ENCODE results near the gene CASP7. TPM values are rescaled to one million over a fixed set of nuclear protein-coding genes. Genes with fewer than 3 reads are reported as not detected.

Gene CASP7
- total RNA-seq: 10 to 100 TPM; 11.0 to 24.0 TPM

DNA sequence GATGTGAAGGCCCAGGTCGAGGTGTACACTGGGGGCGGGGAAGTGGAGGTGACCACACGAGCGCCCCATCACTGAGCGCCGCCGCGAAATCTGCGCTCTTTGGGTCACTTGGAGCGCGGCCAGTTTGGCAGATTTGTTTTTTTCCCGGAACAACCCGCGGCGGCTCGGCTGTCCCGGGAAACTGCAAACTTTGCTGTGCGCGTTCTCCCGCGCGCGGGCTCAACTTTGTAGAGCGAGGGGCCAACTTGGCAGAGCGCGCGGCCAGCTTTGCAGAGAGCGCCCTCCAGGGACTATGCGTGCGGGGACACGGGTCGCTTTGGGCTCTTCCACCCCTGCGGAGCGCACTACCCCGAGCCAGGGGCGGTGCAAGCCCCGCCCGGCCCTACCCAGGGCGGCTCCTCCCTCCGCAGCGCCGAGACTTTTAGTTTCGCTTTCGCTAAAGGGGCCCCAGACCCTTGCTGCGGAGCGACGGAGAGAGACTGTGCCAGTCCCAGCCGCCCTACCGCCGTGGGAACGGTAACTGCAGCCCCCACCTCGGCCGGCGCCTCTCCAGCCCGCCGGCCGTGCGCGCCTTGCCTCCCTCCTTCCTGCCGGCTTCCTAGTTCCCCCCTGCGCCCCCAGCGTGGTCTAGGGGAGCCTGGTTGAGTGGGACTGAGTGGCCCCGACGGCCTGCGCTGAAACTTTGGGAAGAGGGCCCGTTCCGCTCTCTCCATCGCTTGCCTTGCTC is at the start of gene CASP7:
Gene CASP7 (plus strand): TSS at position 450 of the 727 bp plus-strand sequence. CDS start 17,582 bp downstream, outside the sequence.
- Histone ChIP-seq H3K27me3 (replicated peaks; ENCODE audit: insufficient read depth) (no peaks in the 10 kb centered on the region), H3K9me3 (peaks cover 2% of the 10 kb centered on the region), H3K27ac (peak within 1 kb of the TSS; percentile 85 to 95), H3K4me3 (peak within 1 kb of the TSS; percentile 80), H3K4me1 (ENCODE audit: control insufficient read depth in 1 of 2, low read depth in 2 of 2) (peaks cover 6 to 16% of the 10 kb centered on the region in 2 donors), H3K36me3 (no peaks in the 10 kb centered on the region)
- ATAC-seq (ENCODE audit: insufficient number of reproducible peaks, low FRiP score, low read depth) (peak; percentile 54), DNase-seq (ENCODE audit: low spot score) (peak; percentile 11)
- TF ChIP-seq, protein P1, sequence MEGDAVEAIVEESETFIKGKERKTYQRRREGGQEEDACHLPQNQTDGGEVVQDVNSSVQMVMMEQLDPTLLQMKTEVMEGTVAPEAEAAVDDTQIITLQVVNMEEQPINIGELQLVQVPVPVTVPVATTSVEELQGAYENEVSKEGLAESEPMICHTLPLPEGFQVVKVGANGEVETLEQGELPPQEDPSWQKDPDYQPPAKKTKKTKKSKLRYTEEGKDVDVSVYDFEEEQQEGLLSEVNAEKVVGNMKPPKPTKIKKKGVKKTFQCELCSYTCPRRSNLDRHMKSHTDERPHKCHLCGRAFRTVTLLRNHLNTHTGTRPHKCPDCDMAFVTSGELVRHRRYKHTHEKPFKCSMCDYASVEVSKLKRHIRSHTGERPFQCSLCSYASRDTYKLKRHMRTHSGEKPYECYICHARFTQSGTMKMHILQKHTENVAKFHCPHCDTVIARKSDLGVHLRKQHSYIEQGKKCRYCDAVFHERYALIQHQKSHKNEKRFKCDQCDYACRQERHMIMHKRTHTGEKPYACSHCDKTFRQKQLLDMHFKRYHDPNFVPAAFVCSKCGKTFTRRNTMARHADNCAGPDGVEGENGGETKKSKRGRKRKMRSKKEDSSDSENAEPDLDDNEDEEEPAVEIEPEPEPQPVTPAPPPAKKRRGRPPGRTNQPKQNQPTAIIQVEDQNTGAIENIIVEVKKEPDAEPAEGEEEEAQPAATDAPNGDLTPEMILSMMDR (IDR thresholded peaks at IDR 0.05): no peak

DNA sequence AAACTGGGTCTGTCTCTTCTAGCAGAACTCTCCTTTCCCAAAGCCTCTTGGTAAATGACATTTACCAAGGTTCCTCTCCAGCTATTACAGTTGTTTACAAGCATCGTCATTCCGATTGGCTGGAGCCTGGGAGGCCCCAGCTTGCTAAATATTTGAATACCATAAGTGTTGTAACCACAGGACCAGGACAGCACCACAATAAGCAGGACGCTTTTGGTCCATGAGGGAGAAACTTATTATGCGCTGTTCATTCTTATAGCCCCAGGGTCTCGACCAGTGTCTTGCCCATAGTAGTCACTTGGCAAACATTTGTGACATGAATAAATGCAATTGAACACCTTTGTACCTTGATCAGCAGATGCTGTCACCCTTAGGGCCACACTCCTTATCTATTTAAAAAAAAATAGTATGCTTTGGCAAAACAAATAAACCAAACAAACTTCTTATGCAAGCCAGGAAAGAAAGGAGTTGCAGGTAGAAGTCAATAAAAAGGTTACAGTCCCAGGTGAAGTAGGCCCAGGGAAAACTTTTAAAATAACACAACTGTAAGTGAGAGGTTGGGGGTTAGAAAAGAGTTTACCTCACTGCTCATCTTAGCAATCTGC is 48.7 kb upstream of the CASP7 start:
- H3K36me3 ChIP-seq: no peaks in the 10 kb centered on the region
- DNase-seq (ENCODE audit: low spot score) (no peak), ATAC-seq (ENCODE audit: insufficient number of reproducible peaks, low FRiP score, low read depth) (no peak)
- no peak overlapping the region for H3K4me3 ChIP-seq
- H3K27ac ChIP-seq: no peak overlapping the region
- TF ChIP-seq, protein P1 (IDR thresholded peaks at IDR 0.05): no peak
- no peaks in the 10 kb centered on the region for H3K9me3 ChIP-seq
- no peaks in the 10 kb centered on the region for H3K27me3 ChIP-seq (replicated peaks; ENCODE audit: insufficient read depth)
- H3K4me1 ChIP-seq (ENCODE audit: control insufficient read depth in 1 of 2, low read depth in 2 of 2): no peaks in the 10 kb centered on the region

DNA sequence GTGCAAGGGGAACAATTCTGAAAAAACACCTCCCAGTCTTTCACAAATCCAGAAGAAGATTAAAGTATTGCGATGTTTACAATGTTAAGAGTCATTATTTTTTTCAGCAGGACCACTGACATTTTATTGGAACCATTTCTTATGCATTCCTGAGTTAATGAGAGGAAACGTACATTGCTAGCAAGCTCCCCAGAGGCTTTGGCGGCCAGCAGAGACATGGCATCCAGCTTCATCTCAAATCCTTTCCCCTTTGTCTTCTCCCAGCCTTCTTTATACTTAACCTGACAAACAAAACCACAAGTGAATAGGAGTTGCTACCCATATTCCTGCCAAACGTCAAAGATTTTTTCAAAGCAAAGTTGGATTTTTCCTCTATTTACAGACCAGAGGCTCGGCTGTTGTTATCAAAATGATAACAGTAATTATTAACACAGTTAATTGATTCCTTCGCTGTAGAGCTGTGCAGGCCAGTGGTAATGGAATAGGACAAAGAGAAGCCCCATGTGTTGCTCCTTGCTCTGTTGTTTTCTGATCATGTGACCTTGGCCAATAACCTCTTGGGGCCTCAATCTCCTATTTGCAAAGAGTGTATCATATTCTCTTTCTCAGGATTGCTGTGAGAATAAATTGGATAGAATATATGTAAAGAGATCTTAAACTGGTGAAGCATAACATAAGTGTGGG is 47.9 kb upstream of the CASP7 start:
- TF ChIP-seq, protein P1 (IDR thresholded peaks at IDR 0.05): no peak
- Histone ChIP-seq H3K36me3 (no peaks in the 10 kb centered on the region), H3K9me3 (no peaks in the 10 kb centered on the region)

DNA sequence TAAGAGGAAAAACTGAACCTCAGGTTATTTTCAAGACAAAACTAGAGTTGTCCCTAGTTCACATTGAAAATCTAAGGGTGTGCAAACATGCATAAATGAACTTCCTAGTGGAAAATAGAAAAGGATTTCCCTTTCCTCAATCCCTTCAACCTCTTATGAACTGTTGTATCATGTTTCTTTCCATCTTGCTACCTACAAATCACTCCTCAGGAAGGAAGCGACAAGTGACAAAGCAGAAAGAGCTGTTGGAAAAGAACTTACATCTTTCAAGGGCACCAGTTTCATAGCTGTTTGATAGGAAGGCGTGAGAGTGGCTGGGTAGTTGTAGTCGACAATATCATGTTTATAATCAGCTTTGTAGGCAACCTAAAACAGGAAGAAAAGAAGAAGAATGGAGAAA is 39.7 kb upstream of the CASP7 start:
- Histone ChIP-seq H3K9me3 (no peaks in the 10 kb centered on the region), H3K36me3 (no peaks in the 10 kb centered on the region), H3K4me1 (ENCODE audit: control insufficient read depth in 1 of 2, low read depth in 2 of 2) (peaks cover 6 to 10% of the 10 kb centered on the region in 2 donors), H3K4me3 (no peak overlapping the region), H3K27ac (no peak overlapping the region), H3K27me3 (replicated peaks; ENCODE audit: insufficient read depth) (no peaks in the 10 kb centered on the region)
- ATAC-seq (ENCODE audit: insufficient number of reproducible peaks, low FRiP score, low read depth): no peak
- DNase-seq (ENCODE audit: low spot score): no peak
- TF ChIP-seq, protein P1 (IDR thresholded peaks at IDR 0.05): no peak

More for the DNA sequence above, 47.9 kb upstream of the CASP7 start:
- H3K27ac ChIP-seq: no peak overlapping the region
- H3K4me1 ChIP-seq (ENCODE audit: control insufficient read depth in 1 of 2, low read depth in 2 of 2): no peaks in the 10 kb centered on the region
- H3K4me3 ChIP-seq: no peak overlapping the region
- H3K27me3 ChIP-seq (replicated peaks; ENCODE audit: insufficient read depth): no peaks in the 10 kb centered on the region
- DNase-seq (ENCODE audit: low spot score) (no peak), ATAC-seq (ENCODE audit: insufficient number of reproducible peaks, low FRiP score, low read depth) (no peak)

DNA sequence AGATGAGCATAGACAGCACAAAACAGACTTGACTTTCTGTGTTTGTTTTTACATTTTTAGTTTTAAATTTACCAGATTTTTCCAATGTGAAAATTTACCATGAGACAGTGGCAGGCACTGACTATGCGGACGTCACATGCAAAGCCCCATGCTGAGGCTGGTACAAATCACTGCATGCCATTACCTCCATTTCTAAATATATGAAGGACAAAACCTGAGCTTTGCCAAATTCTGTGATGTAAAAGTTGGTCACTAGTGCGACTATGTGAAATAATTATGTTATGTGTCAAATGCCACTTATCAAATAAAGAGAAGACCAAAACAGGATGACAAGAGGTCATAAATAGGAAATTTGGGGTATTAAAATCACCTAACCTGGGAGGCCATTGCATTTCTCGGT is 38.0 kb upstream of the CASP7 start:
- Histone ChIP-seq H3K27ac (no peak overlapping the region), H3K4me1 (ENCODE audit: control insufficient read depth in 1 of 2, low read depth in 2 of 2) (peaks cover 11 to 27% of the 10 kb centered on the region in 2 donors), H3K36me3 (no peaks in the 10 kb centered on the region), H3K27me3 (replicated peaks; ENCODE audit: insufficient read depth) (no peaks in the 10 kb centered on the region), H3K9me3 (no peaks in the 10 kb centered on the region), H3K4me3 (no peak overlapping the region)
- DNase-seq (ENCODE audit: low spot score) (no peak), ATAC-seq (ENCODE audit: insufficient number of reproducible peaks, low FRiP score, low read depth) (no peak)
- TF ChIP-seq, protein P1 (IDR thresholded peaks at IDR 0.05): no peak
